GM23248 (cell line): ENCODE results near the gene SUPT3H. TPM values are rescaled to one million over a fixed set of nuclear protein-coding genes. Genes with fewer than 3 reads are reported as not detected.
A peak's percentile ranks its signal among the peaks of the same experiment; 100 is the strongest.
"Not testable (repeated sequence)": the region's sequence is repeated elsewhere in the genome, so short reads cannot be mapped to it uniquely, and the experiment has no call there.

Experiments used
- DNase-seq: peaks from one replicate; pipeline ENCODE4 v3.0.0-alpha.2; 2015
- H2AFZ ChIP-seq: fragments of 200-600 bp; sonication (generic); 2 replicates; pipeline ENCODE4 v1.6.1; 2016; ENCODE audit warnings: antibody characterized with exemption
- H3F3A ChIP-seq: fragments of 200-600 bp; sonication (generic); 2 replicates; pipeline ENCODE4 v1.6.1; 2016; ENCODE audit warnings: mild to moderate bottlenecking, antibody characterized with exemption, mixed run types; ENCODE audit not compliant: insufficient read depth
- H3K27ac ChIP-seq: fragments of 200-600 bp; sonication (generic); 2 replicates; pipeline ENCODE4 v1.5.1; 2016; ENCODE audit warnings: mild to moderate bottlenecking
- H3K27me3 ChIP-seq: fragments of 200-600 bp; sonication (generic); replicated peaks from 2 replicates; pipeline ENCODE4 v1.6.1; 2016; ENCODE audit warnings: mild to moderate bottlenecking; ENCODE audit not compliant: insufficient read depth
- H3K36me3 ChIP-seq: fragments of 200-600 bp; sonication (generic); 2 replicates; pipeline ENCODE4 v1.6.1; 2016; ENCODE audit warnings: low read depth, mild to moderate bottlenecking
- H3K4me1 ChIP-seq: fragments of 200-600 bp; sonication (generic); 2 replicates; pipeline ENCODE4 v1.6.1; 2016; ENCODE audit warnings: mild to moderate bottlenecking; ENCODE audit not compliant: insufficient read depth
- H3K4me2 ChIP-seq: fragments of 200-600 bp; sonication (generic); one replicate; pipeline ENCODE4 v1.6.1; 2016; ENCODE audit warnings: mild to moderate bottlenecking; ENCODE audit not compliant: unreplicated experiment
- H3K4me3 ChIP-seq: fragments of 200-600 bp; sonication (generic); 2 replicates; pipeline ENCODE4 v1.5.1; 2016; ENCODE audit warnings: mild to moderate bottlenecking
- H3K79me2 ChIP-seq: fragments of 200-600 bp; sonication (generic); 2 replicates; pipeline ENCODE4 v1.6.1; 2016; ENCODE audit warnings: mild to moderate bottlenecking; ENCODE audit not compliant: insufficient read depth
- H3K9ac ChIP-seq: fragments of 200-600 bp; sonication (generic); 2 replicates; pipeline ENCODE4 v1.6.1; 2016; ENCODE audit warnings: mild to moderate bottlenecking
- H3K9me2 ChIP-seq: fragments of 200-600 bp; sonication (generic); 2 replicates; pipeline ENCODE4 v1.6.1; 2016; ENCODE audit warnings: mixed run types, mild to moderate bottlenecking, moderate library complexity; ENCODE audit not compliant: insufficient read depth
- H3K9me3 ChIP-seq: fragments of 200-600 bp; sonication (generic); one replicate; pipeline ENCODE4 v1.6.1; 2017; ENCODE audit warnings: low read depth
- H4K20me1 ChIP-seq: fragments of 200-600 bp; sonication (generic); 2 replicates; pipeline ENCODE4 v1.6.0; 2016; ENCODE audit not compliant: insufficient read depth
- EZH2 ChIP-seq: fragments of 200-600 bp; sonication (generic); IDR thresholded peaks from 2 replicates; pipeline ENCODE4 v1.6.1; 2018; ENCODE audit warnings: antibody characterized with exemption, mild to moderate bottlenecking; ENCODE audit not compliant: insufficient read depth, poor library complexity, severe bottlenecking
- EZH2phosphoT487 ChIP-seq: fragments of 200-600 bp; sonication (generic); IDR thresholded peaks from 2 replicates; pipeline ENCODE4 v1.6.1; 2018; ENCODE audit warnings: antibody characterized with exemption, moderate library complexity, mild to moderate bottlenecking, low read depth; ENCODE audit not compliant: insufficient read depth
- WGBS, 2 experiments: methylation state at CpG; one replicate each; pipeline ENCODE4 v1.1.6; 2015 to 2017; ENCODE audit warnings: low lambda C conversion rate in 2 of 2, low coverage in 1 of 2; ENCODE audit errors: missing lambda C conversion rate in 2 of 2; 5-methylcytosine and 5-hydroxymethylcytosine counted together
- in situ Hi-C: fragments of 300-500 bp; cut with MboI; formaldehyde crosslinking; loops from 2 replicates; pipeline ENCODE4 v1.15.0; 2020
- polyA plus RNA-seq: library from polyadenylated mRNA; unstranded; fragments of >200 nt; fragmentation: Nextera tagmentation; extraction: Ambion mirVana; gene quantifications from 2 replicates; pipeline ENCODE4 v1.2.1, GENCODE V29; 2016
- total RNA-seq: library from RNA; depleted of rRNA; stranded (reverse); fragments of >200 nt; shearing (Covaris generic); gene quantifications from 2 replicates; pipeline ENCODE4 v1.2.3, GENCODE V29; 2014

The SUPT3H gene
- total and polyA plus RNA-seq, 2 experiments from 2014 or later = 9.3 to 12.4 TPM

- 60 to 61% methylated on average over 3 of the region's 3 CpGs for WGBS, 2 experiments
These were observed 76.2 kb downstream of the SUPT3H start for GRCh38 chr6:45301348-45302142.

GRCh38 chr6:45300736-45301135 lies 77.0 kb downstream of the SUPT3H start:
- 97 to 100% methylated on average over 1 of the region's 1 CpG for WGBS, 2 experiments
- Histone ChIP-seq H3K4me2 (no peak overlapping the region), H3K4me1 (no peaks in the 10 kb centered on the region), H3K27ac (no peak overlapping the region), H3K4me3 (no peak overlapping the region), H3K79me2 (no peaks in the 10 kb centered on the region), H3K27me3 (no peaks in the 10 kb centered on the region), H3F3A (0 out of 2 replicates have a peak, but pooled peaks cover 5% of the 10 kb centered on the region), H3K9me2 (no peaks in the 10 kb centered on the region), H3K9me3 (no peaks in the 10 kb centered on the region), H3K9ac (no peak overlapping the region), H4K20me1 (no peaks in the 10 kb centered on the region), H3K36me3 (no peaks in the 10 kb centered on the region), H2AFZ (no peak overlapping the region)
- TF ChIP-seq EZH2phosphoT487 = no peak
- TF ChIP-seq EZH2 = no peak
- no peak for DNase-seq
- in situ Hi-C loops = no loop called here

More at GRCh38 chr6:45301348-45302142, 76.2 kb downstream of the SUPT3H start:
- no peak overlapping the region for H2AFZ ChIP-seq
- no peaks in the 10 kb centered on the region for H3K4me1 ChIP-seq
- DNase-seq = no peak
- TF ChIP-seq EZH2phosphoT487 (no peak), EZH2 (no peak)
- H3K4me2 ChIP-seq = no peak overlapping the region
- H3K9me3 ChIP-seq = no peaks in the 10 kb centered on the region
- H3K27me3 ChIP-seq = no peaks in the 10 kb centered on the region
- 0 out of 2 replicates have a peak, but pooled peaks cover 5% of the 10 kb centered on the region for H3F3A ChIP-seq
- H3K4me3 ChIP-seq = no peak overlapping the region
- no peaks in the 10 kb centered on the region for H4K20me1 ChIP-seq
- H3K36me3 ChIP-seq = no peaks in the 10 kb centered on the region
- H3K79me2 ChIP-seq = no peaks in the 10 kb centered on the region
- no peak overlapping the region for H3K27ac ChIP-seq
- H3K9ac ChIP-seq = no peak overlapping the region
- H3K9me2 ChIP-seq = no peaks in the 10 kb centered on the region
- in situ Hi-C loops = no loop called here

- Histone ChIP-seq H3K79me2 (no peaks in the 10 kb centered on the region), H3K4me3 (no peak overlapping the region), H3K9ac (no peak overlapping the region), H4K20me1 (no peaks in the 10 kb centered on the region), H3K4me2 (no peak overlapping the region), H3K9me3 (no peaks in the 10 kb centered on the region), H3K36me3 (no peaks in the 10 kb centered on the region), H3K27ac (no peak overlapping the region), H3K9me2 (no peaks in the 10 kb centered on the region), H3K4me1 (no peaks in the 10 kb centered on the region), H3F3A (0 out of 2 replicates have a peak, but pooled peaks cover 5% of the 10 kb centered on the region), H3K27me3 (no peaks in the 10 kb centered on the region), H2AFZ (no peak overlapping the region)
- WGBS, 2 experiments = 100% methylated on average over 3 of the region's 3 CpGs
- TF ChIP-seq EZH2 = no peak
- TF ChIP-seq EZH2phosphoT487 = no peak
- in situ Hi-C loops = no loop called here
- no peak for DNase-seq
These were observed 78.6 kb downstream of the SUPT3H start for GRCh38 chr6:45299096-45299581.

- no peak overlapping the region for H3K4me2 ChIP-seq
- H3K4me3 ChIP-seq = no peak overlapping the region
- H3K9me3 ChIP-seq = no peaks in the 10 kb centered on the region
- in situ Hi-C loops = no loop called here
- no peaks in the 10 kb centered on the region for H3K4me1 ChIP-seq
- no peak overlapping the region for H2AFZ ChIP-seq
- peak; percentile 0 for DNase-seq
- no peaks in the 10 kb centered on the region for H3K9me2 ChIP-seq
- H3K27me3 ChIP-seq = no peaks in the 10 kb centered on the region
- H4K20me1 ChIP-seq = no peaks in the 10 kb centered on the region
- H3F3A ChIP-seq = 0 out of 2 replicates have a peak, but pooled peaks cover 5% of the 10 kb centered on the region
- no peak for TF ChIP-seq EZH2phosphoT487
- TF ChIP-seq EZH2 = no peak
- no peak overlapping the region for H3K9ac ChIP-seq
- no peak overlapping the region for H3K27ac ChIP-seq
- no peaks in the 10 kb centered on the region for H3K79me2 ChIP-seq
- H3K36me3 ChIP-seq = no peaks in the 10 kb centered on the region
These were observed 80.4 kb downstream of the SUPT3H start for GRCh38 chr6:45297320-45297719.

GRCh38 chr6:45294065-45294701 lies 83.6 kb downstream of the SUPT3H start:
- H3K9me3 ChIP-seq, DNase-seq, H3K4me2 ChIP-seq, in situ Hi-C loops, H3K27ac ChIP-seq, H2AFZ ChIP-seq, H3K9ac ChIP-seq, H4K20me1 ChIP-seq, H3F3A ChIP-seq, H3K4me1 ChIP-seq, H3K27me3 ChIP-seq, H3K9me2 ChIP-seq, H3K4me3 ChIP-seq, H3K79me2 ChIP-seq, H3K36me3 ChIP-seq: not testable (repeated sequence)
- WGBS, 2 experiments = 100% methylated on average over 1 of the region's 1 CpG
